ENCODE data around the gene GSK3B.

GSK3B gene

GRCh38 chr3:119776304-119776703 is 317.9 kb downstream of the GSK3B start:
- Histone ChIP-seq H3K4me3 (no peak overlapping the region), H3K27ac (no peak overlapping the region)
- no peak for DNase-seq (ENCODE audit: low spot score)
- TF ChIP-seq, protein P1, sequence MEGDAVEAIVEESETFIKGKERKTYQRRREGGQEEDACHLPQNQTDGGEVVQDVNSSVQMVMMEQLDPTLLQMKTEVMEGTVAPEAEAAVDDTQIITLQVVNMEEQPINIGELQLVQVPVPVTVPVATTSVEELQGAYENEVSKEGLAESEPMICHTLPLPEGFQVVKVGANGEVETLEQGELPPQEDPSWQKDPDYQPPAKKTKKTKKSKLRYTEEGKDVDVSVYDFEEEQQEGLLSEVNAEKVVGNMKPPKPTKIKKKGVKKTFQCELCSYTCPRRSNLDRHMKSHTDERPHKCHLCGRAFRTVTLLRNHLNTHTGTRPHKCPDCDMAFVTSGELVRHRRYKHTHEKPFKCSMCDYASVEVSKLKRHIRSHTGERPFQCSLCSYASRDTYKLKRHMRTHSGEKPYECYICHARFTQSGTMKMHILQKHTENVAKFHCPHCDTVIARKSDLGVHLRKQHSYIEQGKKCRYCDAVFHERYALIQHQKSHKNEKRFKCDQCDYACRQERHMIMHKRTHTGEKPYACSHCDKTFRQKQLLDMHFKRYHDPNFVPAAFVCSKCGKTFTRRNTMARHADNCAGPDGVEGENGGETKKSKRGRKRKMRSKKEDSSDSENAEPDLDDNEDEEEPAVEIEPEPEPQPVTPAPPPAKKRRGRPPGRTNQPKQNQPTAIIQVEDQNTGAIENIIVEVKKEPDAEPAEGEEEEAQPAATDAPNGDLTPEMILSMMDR (IDR thresholded peaks at IDR 0.05): no peak

DNA sequence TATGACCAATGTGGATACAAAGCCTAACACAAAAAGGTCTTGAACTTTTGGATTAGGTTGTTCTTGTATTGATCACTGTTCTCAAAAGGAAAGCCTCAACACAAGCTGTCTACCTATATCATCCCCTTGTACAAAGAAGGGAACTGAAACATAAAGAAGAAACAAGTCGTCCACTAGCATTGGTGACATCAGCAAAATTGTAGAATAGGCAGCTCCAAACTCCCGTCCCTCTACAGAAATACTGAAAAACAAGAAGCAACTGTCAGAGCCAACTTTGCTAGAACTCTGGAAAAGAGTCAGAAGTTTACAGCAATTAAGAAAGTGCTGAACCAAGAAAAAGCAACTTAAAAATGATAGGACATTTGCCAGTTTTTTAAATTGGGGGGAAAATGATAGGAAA is 319.8 kb downstream of the GSK3B start:
- TF ChIP-seq, protein P1 (IDR thresholded peaks at IDR 0.05): no peak
- Histone ChIP-seq H3K27ac (no peak overlapping the region), H3K4me3 (no peak overlapping the region)
- no peak for DNase-seq (ENCODE audit: low spot score)

Data from coronary artery (tissue), 2 donors.